ENCODE data around the gene ZBED4. TPM values are rescaled to one million over a fixed set of nuclear protein-coding genes. Genes with fewer than 3 reads are reported as not detected.

Gene ZBED4
- total RNA-seq, 1 experiment from 2014 or later: 23.0 TPM

DNA sequence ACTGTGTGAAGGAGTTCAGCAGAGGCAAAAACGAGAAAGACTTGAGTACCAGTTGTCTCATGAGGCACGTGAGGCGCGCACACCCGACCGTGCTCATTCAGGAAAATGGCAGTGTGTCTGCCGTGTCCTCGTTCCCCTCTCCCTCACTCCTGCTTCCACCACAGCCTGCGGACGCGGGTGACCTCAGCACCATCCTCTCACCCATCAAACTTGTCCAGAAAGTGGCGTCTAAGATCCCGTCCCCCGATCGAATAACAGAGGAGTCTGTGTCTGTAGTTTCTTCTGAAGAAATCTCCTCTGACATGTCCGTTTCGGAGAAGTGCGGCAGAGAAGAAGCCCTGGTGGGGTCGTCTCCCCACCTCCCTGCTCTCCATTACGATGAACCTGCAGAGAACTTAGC is 30.4 kb downstream of the ZBED4 start:
- no peak overlapping the region for H3K18ac ChIP-seq (ENCODE audit: insufficient read length, low read depth, low read length)
- H2BK12ac ChIP-seq (ENCODE audit: insufficient read length, low read depth, low read length): no peak overlapping the region
- peaks cover 5% of the 10 kb centered on the region for H4K20me1 ChIP-seq (ENCODE audit: control insufficient read depth, insufficient read depth, insufficient read length)
- H2AFZ ChIP-seq (ENCODE audit: low read length): no peak overlapping the region
- H3K4me2 ChIP-seq (ENCODE audit: insufficient read depth, insufficient read length, low read length): no peak overlapping the region
- H3K4me1 Mint-ChIP-seq: peaks cover 8 to 9% of the 10 kb centered on the region in 2 experiments
- peak overlapping the region in 1 of 3 experiments; percentile 24; a peak in 2 of 7 replicates for H3K27ac Mint-ChIP-seq
- H3K79me1 ChIP-seq (ENCODE audit: insufficient read depth, low read depth, low read length, poor library complexity, severe bottlenecking): no peaks in the 10 kb centered on the region
- no peak overlapping the region for H3T11ph ChIP-seq (ENCODE audit: low read length)
- H3K4me3 Mint-ChIP-seq: no peak overlapping the region
- H3K79me2 ChIP-seq (ENCODE audit: insufficient read depth, low read length): peaks cover 2% of the 10 kb centered on the region; the same call in 1 of the 2 replicates
- H2BK15ac ChIP-seq (ENCODE audit: low read depth, low read length): no peak overlapping the region
- no peak overlapping the region for H3K23ac ChIP-seq (ENCODE audit: insufficient read length, low read depth, low read length)
- H2BK120ac ChIP-seq (ENCODE audit: low read depth, low read length, poor library complexity, severe bottlenecking): no peak overlapping the region
- H3K9me3 Mint-ChIP-seq: peaks cover 7 to 16% of the 10 kb centered on the region in 2 experiments; a peak in 4 of 5 replicates
- H3K9me3 ChIP-seq (ENCODE audit: control insufficient read depth, low read depth, low read length): no peaks in the 10 kb centered on the region
- TF ChIP-seq, protein P1, sequence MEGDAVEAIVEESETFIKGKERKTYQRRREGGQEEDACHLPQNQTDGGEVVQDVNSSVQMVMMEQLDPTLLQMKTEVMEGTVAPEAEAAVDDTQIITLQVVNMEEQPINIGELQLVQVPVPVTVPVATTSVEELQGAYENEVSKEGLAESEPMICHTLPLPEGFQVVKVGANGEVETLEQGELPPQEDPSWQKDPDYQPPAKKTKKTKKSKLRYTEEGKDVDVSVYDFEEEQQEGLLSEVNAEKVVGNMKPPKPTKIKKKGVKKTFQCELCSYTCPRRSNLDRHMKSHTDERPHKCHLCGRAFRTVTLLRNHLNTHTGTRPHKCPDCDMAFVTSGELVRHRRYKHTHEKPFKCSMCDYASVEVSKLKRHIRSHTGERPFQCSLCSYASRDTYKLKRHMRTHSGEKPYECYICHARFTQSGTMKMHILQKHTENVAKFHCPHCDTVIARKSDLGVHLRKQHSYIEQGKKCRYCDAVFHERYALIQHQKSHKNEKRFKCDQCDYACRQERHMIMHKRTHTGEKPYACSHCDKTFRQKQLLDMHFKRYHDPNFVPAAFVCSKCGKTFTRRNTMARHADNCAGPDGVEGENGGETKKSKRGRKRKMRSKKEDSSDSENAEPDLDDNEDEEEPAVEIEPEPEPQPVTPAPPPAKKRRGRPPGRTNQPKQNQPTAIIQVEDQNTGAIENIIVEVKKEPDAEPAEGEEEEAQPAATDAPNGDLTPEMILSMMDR (conservative IDR thresholded peaks at IDR 0.05): no peak
- H3K14ac ChIP-seq (ENCODE audit: insufficient read depth, low read length): no peak overlapping the region
- H3K36me3 Mint-ChIP-seq (ENCODE audit: insufficient read depth in 1 of 3, low read depth in 3 of 3): peaks cover 56 to 77% (median 68%) of the 10 kb centered on the region in 3 experiments
- H4K8ac ChIP-seq (replicated peaks; ENCODE audit: insufficient read length, low read depth, low read length): no peak overlapping the region
- H2AK5ac ChIP-seq (ENCODE audit: insufficient read length, low read length): no peak overlapping the region
- H3K56ac ChIP-seq (ENCODE audit: insufficient read length, low read depth, low read length): no peak overlapping the region
- no CpG with 5 or more reads among the region's 20 CpGs for WGBS (ENCODE audit: extremely low coverage, insufficient read length, low lambda C conversion rate)
- no peaks in the 10 kb centered on the region for H3K27me3 Mint-ChIP-seq (ENCODE audit: low read depth)
- H3K9ac ChIP-seq (ENCODE audit: extremely low read depth, insufficient read length, low read length): no peak overlapping the region
- H4K5ac ChIP-seq (ENCODE audit: insufficient read length, low read depth, low read length): no peak overlapping the region
- H3K23me2 ChIP-seq (ENCODE audit: insufficient read length, low read depth, low read length, poor library complexity, severe bottlenecking): no peaks in the 10 kb centered on the region
- no peak overlapping the region for H2BK5ac ChIP-seq (ENCODE audit: insufficient read length, low read length)
- no peak overlapping the region for H2BK20ac ChIP-seq (ENCODE audit: low read depth, low read length, poor library complexity, severe bottlenecking)
- H3K4ac ChIP-seq (ENCODE audit: low read depth, low read length): no peak overlapping the region
- H3K4me1 ChIP-seq (ENCODE audit: insufficient read depth, low read length): no peaks in the 10 kb centered on the region; the same call in 1 of the 2 replicates
- H3K27ac ChIP-seq (ENCODE audit: insufficient read length, low read depth, low read length): no peak overlapping the region
- DNase-seq: no peak
- no peaks in the 10 kb centered on the region for H3K27me3 ChIP-seq (ENCODE audit: insufficient read depth, low read length)
- no peak overlapping the region for H4K91ac ChIP-seq (ENCODE audit: insufficient read length, low read depth, low read length)

Measured in H9 (cell line).